Measurements from ENCODE around the gene ZNF423.

Gene ZNF423

GRCh38 chr16:49618955-49619354, 237.0 kb downstream of the ZNF423 start:
- DNase-seq, result no peak

DNA sequence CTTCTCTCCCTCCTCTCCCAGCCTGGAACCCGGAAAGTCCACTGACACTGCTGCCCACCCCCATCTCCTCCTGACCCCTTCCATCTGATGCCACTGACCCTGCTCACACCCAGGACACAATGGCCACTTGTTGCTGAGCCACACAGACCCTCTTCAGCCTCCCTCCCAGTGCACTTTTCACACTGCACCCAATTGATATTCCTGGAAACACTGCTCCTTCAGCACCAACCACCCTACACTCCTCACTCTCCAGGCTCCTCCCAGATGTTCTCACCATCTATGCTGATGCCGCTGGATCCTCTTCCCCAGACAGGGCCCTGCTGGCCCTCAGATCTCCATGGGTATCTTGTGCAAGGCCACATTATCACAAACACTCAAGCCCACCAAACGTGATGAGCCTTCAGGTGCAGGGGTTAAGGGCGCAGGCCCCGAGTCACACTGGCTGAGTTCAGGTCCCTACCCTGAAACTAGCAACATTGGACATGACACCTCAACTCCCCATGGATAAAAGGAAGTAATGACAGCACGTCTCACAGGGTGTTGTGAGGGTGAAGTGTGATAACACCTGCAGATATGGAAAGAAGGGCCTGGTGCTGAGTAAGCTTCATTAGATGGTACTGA, 238.1 kb downstream of the ZNF423 start:
- DNase-seq, result no peak

DNA sequence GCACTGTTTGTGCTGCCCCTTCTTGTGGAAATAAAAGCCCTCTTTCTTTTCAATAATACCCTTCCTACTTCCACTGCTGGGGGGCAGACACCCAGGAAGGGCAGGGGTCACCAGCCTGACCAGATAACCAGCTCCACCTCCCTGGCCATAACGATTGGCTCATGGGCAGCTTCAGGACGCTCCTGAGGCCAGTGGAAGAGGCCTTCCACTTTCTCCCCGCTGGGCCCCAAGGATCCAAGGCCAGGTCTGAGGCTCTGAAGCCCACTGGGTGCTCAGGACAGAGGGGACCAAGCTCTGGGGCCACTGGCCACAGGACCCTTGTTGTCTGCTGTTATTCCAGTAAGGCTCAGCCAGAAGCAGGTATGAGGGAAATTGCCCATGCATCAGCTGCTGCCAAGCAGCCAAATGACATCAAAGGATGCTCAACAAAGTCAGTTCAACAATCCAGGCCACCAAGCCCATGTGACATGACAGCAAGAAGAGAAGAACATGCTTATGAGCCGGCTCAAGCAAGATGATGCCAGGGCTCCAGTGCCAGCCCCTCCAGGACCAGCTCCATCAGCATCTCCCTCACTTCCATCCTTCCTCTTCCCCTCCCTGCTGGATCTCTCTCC, 238.8 kb downstream of the ZNF423 start:
- DNase-seq, result no peak

DNA sequence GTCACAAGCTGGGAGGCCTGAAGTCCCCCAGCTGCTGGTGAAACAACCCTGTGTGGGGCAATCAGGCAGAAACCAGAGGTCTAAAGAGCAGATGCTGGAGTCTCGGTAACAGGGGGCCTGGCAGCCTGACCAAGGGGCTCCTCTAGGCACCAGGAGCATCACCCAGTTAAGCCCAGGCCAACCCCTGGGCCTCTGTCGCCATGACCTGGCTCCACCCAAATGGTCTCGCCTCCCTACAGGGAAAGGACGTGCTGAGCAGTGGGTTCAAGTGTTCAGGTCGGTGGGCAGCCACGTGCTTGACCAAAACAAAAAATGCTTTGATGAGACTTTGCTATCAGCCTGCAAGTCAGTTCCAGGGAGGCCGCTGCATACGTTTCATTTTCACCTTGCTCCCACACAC, 240.3 kb downstream of the ZNF423 start:
- no peak for DNase-seq

GRCh38 chr16:49610983-49611382, 244.9 kb downstream of the ZNF423 start:
- no peak for DNase-seq

DNA sequence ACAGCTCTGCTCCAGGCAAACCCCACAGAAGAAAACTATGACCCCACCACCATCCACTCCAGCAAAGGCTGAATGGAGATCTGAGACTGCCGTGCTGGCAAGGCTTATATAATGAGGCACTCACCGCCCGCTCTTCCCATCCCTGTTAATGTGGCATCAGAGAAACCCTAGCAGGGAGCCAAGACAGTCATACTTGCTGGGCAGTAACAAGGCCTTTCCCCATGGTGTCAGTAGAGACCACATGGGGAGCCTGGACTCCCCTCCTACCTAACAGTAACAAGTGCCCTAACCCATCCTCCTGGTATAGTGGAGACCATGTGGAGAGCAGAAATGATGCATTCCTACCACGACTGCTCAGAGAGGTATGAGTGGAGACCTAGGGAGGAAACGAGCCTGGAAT, 247.1 kb downstream of the ZNF423 start:
- no peak for DNase-seq

GRCh38 chr16:49608098-49608497, 247.8 kb downstream of the ZNF423 start:
- no peak for DNase-seq

GRCh38 chr16:49605536-49606254, 250.2 kb downstream of the ZNF423 start:
- DNase-seq, result no peak

- no peak for DNase-seq
Measured at GRCh38 chr16:49604602-49605001, 251.3 kb downstream of the ZNF423 start.

DNA sequence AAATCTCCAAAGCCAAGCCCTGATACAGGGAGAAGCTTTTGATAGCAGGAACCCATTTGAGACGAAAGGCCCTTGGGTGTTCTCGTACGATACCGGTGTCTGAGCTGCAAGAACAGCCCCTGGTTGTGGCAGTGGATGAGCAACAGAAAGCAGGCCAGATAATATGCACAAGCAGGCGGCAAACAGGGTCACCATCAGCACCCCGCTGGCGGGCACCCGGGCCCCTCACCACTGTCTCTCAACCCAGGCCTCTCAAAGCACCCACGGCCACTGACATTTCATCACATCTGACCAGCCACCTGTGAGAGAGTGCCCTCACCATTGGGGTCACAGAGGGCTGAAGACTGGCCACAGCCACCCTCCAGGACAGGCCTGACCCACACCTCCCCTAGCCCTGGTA, 252.0 kb downstream of the ZNF423 start:
- DNase-seq, result no peak

GRCh38 chr16:49602976-49603310, 253.0 kb downstream of the ZNF423 start:
- no peak for DNase-seq

- no peak for DNase-seq
Measured at GRCh38 chr16:49602201-49602975, 253.5 kb downstream of the ZNF423 start.

- DNase-seq, result no peak
Measured at GRCh38 chr16:49601576-49601975, 254.3 kb downstream of the ZNF423 start.

- DNase-seq, result no peak
Measured at GRCh38 chr16:49600976-49601375, 254.9 kb downstream of the ZNF423 start.

- DNase-seq, result no peak
Measured at GRCh38 chr16:49600536-49600935, 255.4 kb downstream of the ZNF423 start.

DNA sequence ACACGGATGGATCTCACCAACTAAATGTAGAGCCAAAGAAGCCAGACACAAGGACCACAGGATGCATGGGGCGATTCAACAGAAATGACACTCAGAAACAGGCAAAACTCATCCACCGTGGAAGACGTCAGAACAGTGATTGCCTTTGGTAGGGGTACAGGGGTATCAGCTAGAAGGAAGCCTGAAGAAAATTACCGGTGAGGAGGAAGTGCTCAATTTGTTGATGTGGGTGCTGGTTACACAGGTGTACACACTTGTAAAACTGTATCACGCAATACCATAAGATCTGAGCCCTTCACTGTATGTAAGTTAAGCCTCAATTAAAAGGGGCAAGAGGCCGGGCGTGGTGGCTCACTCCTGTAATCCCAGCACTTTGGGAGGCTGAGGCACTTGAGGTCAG, 256.2 kb downstream of the ZNF423 start:
- DNase-seq, result no peak

DNA sequence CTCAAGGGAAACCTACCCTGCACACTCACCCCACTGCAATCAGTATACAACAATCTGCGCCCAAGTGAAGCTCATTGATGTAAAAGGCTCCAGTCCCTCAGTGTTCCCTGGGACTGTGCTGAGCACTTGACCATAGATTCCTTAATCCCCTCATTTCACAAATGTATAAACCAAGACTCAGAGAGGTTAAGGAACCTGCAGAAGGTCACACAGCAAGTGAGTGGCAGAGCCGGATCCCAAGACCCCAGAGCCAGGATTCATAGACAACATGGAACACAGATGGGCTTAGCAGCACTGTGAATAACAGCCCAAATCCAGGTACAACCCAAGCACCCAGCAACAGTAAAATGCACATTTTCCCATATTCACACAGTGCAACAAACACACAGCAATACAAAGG, 256.6 kb downstream of the ZNF423 start:
- DNase-seq, result no peak

- DNase-seq, result no peak
Measured at GRCh38 chr16:49598383-49599170, 257.3 kb downstream of the ZNF423 start.

DNA sequence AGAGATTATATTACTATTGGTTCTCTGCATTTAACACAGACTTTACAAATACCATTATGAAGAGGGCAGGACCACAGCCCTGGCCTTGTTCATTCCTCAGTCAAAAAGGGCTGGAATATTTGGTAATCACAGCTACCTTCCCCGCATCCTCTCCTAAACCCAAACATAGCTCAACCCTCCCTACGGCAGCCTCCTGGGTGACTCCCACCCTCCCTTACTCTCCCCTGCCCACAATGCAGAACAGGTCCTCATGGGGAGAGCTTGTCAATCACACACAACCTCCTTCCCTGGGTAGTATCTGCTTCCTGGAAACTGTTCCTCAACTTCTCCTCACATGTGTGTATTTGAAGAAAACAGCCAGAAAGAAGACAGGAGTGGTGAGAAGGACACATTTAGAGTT, 258.1 kb downstream of the ZNF423 start:
- no peak for DNase-seq

GRCh38 chr16:49596648-49597291, 259.1 kb downstream of the ZNF423 start:
- no peak for DNase-seq

- no peak for DNase-seq
Measured at GRCh38 chr16:49596068-49596467, 259.8 kb downstream of the ZNF423 start.

Data from COR-L47 (cell line).